GM18507 (cell line): ENCODE results near the gene AGPAT3.
"Not testable (repeated sequence)": the region's sequence is repeated elsewhere in the genome, so short reads cannot be mapped to it uniquely, and the experiment has no call there.

Source experiments
- DNase-seq: peaks from one replicate; pipeline ENCODE4 v3.0.0; 2011; ENCODE audit warnings: low read depth; ENCODE audit not compliant: insufficient read length; ENCODE audit errors: extremely low spot score
- FAIRE-seq: peaks from 2 replicates; lab custom pipeline; 2011; peaks lifted over from hg19 to GRCh38; lab: Jason Lieb, UNC

Gene AGPAT3

GRCh38 chr21:43832648-43833047 is 32.4 kb upstream of the AGPAT3 start:
- DNase-seq = no peak
- no peak for FAIRE-seq

- FAIRE-seq (no peak), DNase-seq (no peak)
Observed at GRCh38 chr21:43834146-43834905, 30.7 kb upstream of the AGPAT3 start.

- FAIRE-seq = no peak
- no peak for DNase-seq
Observed at GRCh38 chr21:43835050-43835449, 30.0 kb upstream of the AGPAT3 start.

- FAIRE-seq = no peak
- DNase-seq = no peak
Observed at GRCh38 chr21:43835861-43836260, 29.2 kb upstream of the AGPAT3 start.

- FAIRE-seq (no peak), DNase-seq (no peak)
Observed at GRCh38 chr21:43836616-43837015, 28.4 kb upstream of the AGPAT3 start.

GRCh38 chr21:43840259-43840658 is 24.8 kb upstream of the AGPAT3 start:
- FAIRE-seq (no peak), DNase-seq (no peak)

- peak; percentile 81 for FAIRE-seq
- DNase-seq = no peak
Observed at GRCh38 chr21:43842742-43843141, 22.3 kb upstream of the AGPAT3 start.

- DNase-seq, FAIRE-seq: not testable (repeated sequence)
Observed at GRCh38 chr21:43844906-43845305, 20.1 kb upstream of the AGPAT3 start.

GRCh38 chr21:43845386-43845785 is 19.6 kb upstream of the AGPAT3 start:
- FAIRE-seq (no peak), DNase-seq (no peak)

GRCh38 chr21:43846430-43846829 is 18.6 kb upstream of the AGPAT3 start:
- no peak for FAIRE-seq
- no peak for DNase-seq

GRCh38 chr21:43847301-43847700 is 17.7 kb upstream of the AGPAT3 start:
- no peak for FAIRE-seq
- no peak for DNase-seq

GRCh38 chr21:43848771-43849170 is 16.3 kb upstream of the AGPAT3 start:
- FAIRE-seq (no peak), DNase-seq (no peak)

- DNase-seq = no peak
- FAIRE-seq = no peak
Observed at GRCh38 chr21:43849532-43850299, 15.3 kb upstream of the AGPAT3 start.

GRCh38 chr21:43850728-43851295 is 14.2 kb upstream of the AGPAT3 start:
- FAIRE-seq = no peak
- DNase-seq = no peak

- FAIRE-seq (no peak), DNase-seq (no peak)
Observed at GRCh38 chr21:43851593-43851992, 13.4 kb upstream of the AGPAT3 start.

GRCh38 chr21:43853851-43854772 is 10.9 kb upstream of the AGPAT3 start:
- FAIRE-seq (no peak), DNase-seq (no peak)

- DNase-seq = peak; percentile 51
- FAIRE-seq = peak; percentile 79
Observed at GRCh38 chr21:43854773-43855633, 10.0 kb upstream of the AGPAT3 start.

- FAIRE-seq = no peak
- DNase-seq = no peak
Observed at GRCh38 chr21:43855955-43856354, 9.1 kb upstream of the AGPAT3 start.
